Trophoblast cell (in vitro differentiated cells and primary cell): ENCODE results near the gene PTGFR.

Source experiments
- DNase-seq, 2 donors: peaks; one replicate each; pipeline ENCODE4 v3.0.0-alpha.2; 2016
- H2AFZ ChIP-seq: 2 replicates; pipeline ENCODE4 v1.6.1; 2013; ENCODE audit warnings: low read length, moderate library complexity, mild to moderate bottlenecking; ENCODE audit not compliant: insufficient read depth, poor library complexity
- H2AK5ac ChIP-seq: 2 replicates; pipeline ENCODE4 v1.6.1; 2013; ENCODE audit warnings: mild to moderate bottlenecking, low read length
- H2BK120ac ChIP-seq: 2 replicates; pipeline ENCODE4 v1.6.1; 2013; ENCODE audit warnings: low read length, mild to moderate bottlenecking, moderate library complexity; ENCODE audit not compliant: insufficient read depth, poor library complexity
- H2BK12ac ChIP-seq: 2 replicates; pipeline ENCODE4 v1.6.1; 2013; ENCODE audit warnings: mild to moderate bottlenecking, low read length, moderate library complexity
- H2BK5ac ChIP-seq: 2 replicates; pipeline ENCODE4 v1.6.1; 2013; ENCODE audit warnings: low read length, low read depth, moderate library complexity, mild to moderate bottlenecking; ENCODE audit not compliant: poor library complexity
- H3K14ac ChIP-seq: 2 replicates; pipeline ENCODE4 v1.6.1; 2013; ENCODE audit warnings: mild to moderate bottlenecking, low read length
- H3K18ac ChIP-seq: 2 replicates; pipeline ENCODE4 v1.6.1; 2013; ENCODE audit warnings: mild to moderate bottlenecking, low read length
- H3K23ac ChIP-seq: 2 replicates; pipeline ENCODE4 v1.6.1; 2013; ENCODE audit warnings: low read length
- H3K27ac ChIP-seq: 2 replicates; pipeline ENCODE4 v1.5.1; 2013; ENCODE audit warnings: low read depth, mild to moderate bottlenecking, inconsistent platforms, low read length, moderate library complexity
- H3K27me3 ChIP-seq: 2 replicates; pipeline ENCODE4 v1.6.1; 2013; ENCODE audit warnings: inconsistent platforms, mild to moderate bottlenecking, low read length, moderate library complexity; ENCODE audit not compliant: insufficient read depth
- H3K36me3 ChIP-seq, 2 experiments: 1 replicate in 1 of 2; 2 replicates in 1 of 2; pipeline ENCODE4 v1.6.1; 2013; ENCODE audit warnings: low read length in 2 of 2, mild to moderate bottlenecking in 2 of 2, moderate library complexity in 1 of 2; ENCODE audit not compliant: insufficient read depth in 2 of 2, control insufficient read depth in 1 of 2
- H3K4ac ChIP-seq: 2 replicates; pipeline ENCODE4 v1.6.1; 2013; ENCODE audit warnings: low read depth, mild to moderate bottlenecking, low read length, moderate library complexity
- H3K4me1 ChIP-seq, 2 experiments: 1 replicate in 1 of 2; 2 replicates in 1 of 2; pipeline ENCODE4 v1.6.1; 2013; ENCODE audit warnings: low read length in 2 of 2, mild to moderate bottlenecking in 2 of 2, moderate library complexity in 1 of 2; ENCODE audit not compliant: insufficient read depth in 2 of 2, control insufficient read depth in 1 of 2
- H3K4me2 ChIP-seq: 2 replicates; pipeline ENCODE4 v1.6.1; 2013; ENCODE audit warnings: inconsistent platforms, mild to moderate bottlenecking, low read length, moderate library complexity
- H3K4me3 ChIP-seq: 2 replicates; pipeline ENCODE4 v1.5.1; 2013; ENCODE audit warnings: mild to moderate bottlenecking, low read depth, low read length, inconsistent platforms
- H3K79me1 ChIP-seq: one replicate; pipeline ENCODE4 v1.6.1; 2013; ENCODE audit warnings: low read length
- H3K79me2 ChIP-seq: 2 replicates; pipeline ENCODE4 v1.6.1; 2013; ENCODE audit warnings: low read length, mild to moderate bottlenecking; ENCODE audit not compliant: control insufficient read depth, insufficient read depth, poor library complexity
- H3K9ac ChIP-seq: 2 replicates; pipeline ENCODE4 v1.6.1; 2013; ENCODE audit warnings: mild to moderate bottlenecking, low read length
- H3K9me3 ChIP-seq: 2 replicates; pipeline ENCODE4 v1.6.1; 2013; ENCODE audit warnings: low read depth, mild to moderate bottlenecking, control low read depth, inconsistent platforms, low read length; ENCODE audit not compliant: insufficient read depth
- H4K12ac ChIP-seq: 2 replicates; pipeline ENCODE4 v1.6.1; 2013; ENCODE audit warnings: low read depth, mild to moderate bottlenecking, low read length, moderate library complexity
- H4K8ac ChIP-seq: 2 replicates; pipeline ENCODE4 v1.6.1; 2013; ENCODE audit warnings: low read depth, mild to moderate bottlenecking, low read length, moderate library complexity
- H4K91ac ChIP-seq: one replicate; pipeline ENCODE4 v1.6.1; 2013; ENCODE audit warnings: low read depth, mild to moderate bottlenecking, low read length, moderate library complexity
- WGBS: extraction: QIAGEN DNeasy Blood & Tissue Kit; methylation state at CpG from one replicate; pipeline ENCODE4 v1.1.7; 2013; ENCODE audit warnings: missing lambda C conversion rate; ENCODE audit not compliant: insufficient read length, insufficient coverage; ENCODE audit errors: extremely low coverage; 5-methylcytosine and 5-hydroxymethylcytosine counted together

Gene PTGFR

GRCh38 chr1:78491451-78492071 is 787 bp downstream of the PTGFR start:
- Histone ChIP-seq H3K27me3 (peaks cover 10% of the 10 kb centered on the region), H3K79me2 (no peaks in the 10 kb centered on the region), H3K4me1 (peaks cover 7 to 10% of the 10 kb centered on the region in 2 experiments), H2AK5ac (no peak overlapping the region), H3K36me3 (no peaks in the 10 kb centered on the region), H3K4me3 (peak overlapping the region; percentile 21), H2BK120ac (no peak overlapping the region), H2AFZ (no peak overlapping the region), H3K9ac (no peak overlapping the region), H3K27ac (no peak overlapping the region), H3K4ac (no peak overlapping the region), H3K23ac (no peak overlapping the region), H3K79me1 (no peaks in the 10 kb centered on the region), H3K14ac (no peak overlapping the region), H4K12ac (no peak overlapping the region), H2BK12ac (no peak overlapping the region), H4K8ac (no peak overlapping the region), H3K4me2 (peak overlapping the region; percentile 75), H2BK5ac (no peak overlapping the region), H4K91ac (no peak overlapping the region), H3K9me3 (no peaks in the 10 kb centered on the region), H3K18ac (no peak overlapping the region)
- peak; percentile 99 for DNase-seq
- no CpG with 5 or more reads among the region's 37 CpGs for WGBS

DNA sequence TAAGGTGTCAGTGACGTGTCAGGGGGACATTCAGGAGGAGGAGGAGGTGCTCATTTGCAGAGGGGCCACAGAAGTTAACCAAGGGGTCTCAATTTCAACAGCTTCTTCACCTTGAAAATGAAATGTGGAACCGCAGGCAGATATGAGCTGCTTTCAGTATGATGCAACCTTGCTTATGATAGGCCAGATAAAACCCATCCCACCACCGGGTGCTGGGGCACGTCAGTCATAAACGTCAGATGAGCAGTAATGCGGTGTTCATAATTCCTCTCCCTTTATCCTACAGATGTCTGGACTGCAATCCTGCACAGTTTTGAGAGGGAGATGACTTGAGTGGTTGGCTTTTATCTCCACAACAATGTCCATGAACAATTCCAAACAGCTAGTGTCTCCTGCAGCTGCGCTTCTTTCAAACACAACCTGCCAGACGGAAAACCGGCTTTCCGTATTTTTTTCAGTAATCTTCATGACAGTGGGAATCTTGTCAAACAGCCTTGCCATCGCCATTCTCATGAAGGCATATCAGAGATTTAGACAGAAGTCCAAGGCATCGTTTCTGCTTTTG is 1.7 kb downstream of the PTGFR start:
- Histone ChIP-seq H3K79me2 (no peaks in the 10 kb centered on the region), H3K14ac (no peak overlapping the region), H3K4ac (no peak overlapping the region), H3K4me3 (no peak overlapping the region), H4K12ac (no peak overlapping the region), H4K8ac (no peak overlapping the region), H3K4me2 (no peak overlapping the region), H3K9ac (no peak overlapping the region), H3K36me3 (no peaks in the 10 kb centered on the region), H3K4me1 (peaks cover 7 to 10% of the 10 kb centered on the region in 2 experiments), H3K9me3 (no peaks in the 10 kb centered on the region), H2BK5ac (no peak overlapping the region), H2AK5ac (no peak overlapping the region), H4K91ac (no peak overlapping the region), H3K27me3 (peaks cover 10% of the 10 kb centered on the region), H3K79me1 (no peaks in the 10 kb centered on the region), H3K23ac (no peak overlapping the region), H3K18ac (no peak overlapping the region), H3K27ac (no peak overlapping the region), H2BK12ac (no peak overlapping the region), H2AFZ (no peak overlapping the region), H2BK120ac (no peak overlapping the region)
- DNase-seq = peak; percentile 88 to 93
- WGBS = no CpG with 5 or more reads among the region's 12 CpGs

- no peak overlapping the region for H3K4me3 ChIP-seq
- H2AFZ ChIP-seq = no peak overlapping the region
- H3K14ac ChIP-seq = no peak overlapping the region
- H3K79me1 ChIP-seq = no peaks in the 10 kb centered on the region
- no peak overlapping the region for H2BK5ac ChIP-seq
- peaks cover 7 to 10% of the 10 kb centered on the region in 2 experiments for H3K4me1 ChIP-seq
- no peaks in the 10 kb centered on the region for H3K9me3 ChIP-seq
- no peak overlapping the region for H4K12ac ChIP-seq
- H3K27me3 ChIP-seq = peaks cover 10% of the 10 kb centered on the region
- H2BK120ac ChIP-seq = no peak overlapping the region
- no peak for DNase-seq
- WGBS = no CpG with 5 or more reads among the region's 1 CpG
- no peak overlapping the region for H3K23ac ChIP-seq
- H4K8ac ChIP-seq = no peak overlapping the region
- H3K79me2 ChIP-seq = no peaks in the 10 kb centered on the region
- H3K18ac ChIP-seq = no peak overlapping the region
- H3K27ac ChIP-seq = no peak overlapping the region
- H3K4me2 ChIP-seq = no peak overlapping the region
- no peak overlapping the region for H2AK5ac ChIP-seq
- H3K9ac ChIP-seq = no peak overlapping the region
- no peaks in the 10 kb centered on the region for H3K36me3 ChIP-seq
- no peak overlapping the region for H4K91ac ChIP-seq
- H2BK12ac ChIP-seq = no peak overlapping the region
- H3K4ac ChIP-seq = no peak overlapping the region
Observed at GRCh38 chr1:78493451-78493850, 2.7 kb downstream of the PTGFR start.

DNA sequence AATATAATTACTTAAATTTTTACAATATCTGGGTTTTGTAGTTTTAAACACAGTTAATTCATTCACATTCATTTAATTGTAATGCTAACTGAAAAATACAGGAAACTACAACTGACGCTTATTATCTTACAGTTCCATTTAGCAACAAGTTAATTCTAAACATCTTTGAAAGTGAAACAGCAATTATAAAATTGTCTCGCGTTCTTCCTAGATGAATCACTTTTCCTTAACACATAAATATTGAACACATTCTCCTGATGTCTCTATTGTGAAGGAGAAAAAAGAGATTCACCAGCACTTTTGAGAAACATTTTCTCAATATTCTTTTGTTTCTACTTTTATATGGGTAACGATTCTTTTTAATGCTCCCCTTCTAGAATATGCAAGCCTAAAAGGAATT is 6.4 kb downstream of the PTGFR start:
- no peaks in the 10 kb centered on the region for H3K79me2 ChIP-seq
- H3K79me1 ChIP-seq = no peaks in the 10 kb centered on the region
- H3K27ac ChIP-seq = no peak overlapping the region
- no peak overlapping the region for H2BK12ac ChIP-seq
- H3K9ac ChIP-seq = no peak overlapping the region
- no peaks in the 10 kb centered on the region for H3K4me1 ChIP-seq
- H3K4me3 ChIP-seq = no peak overlapping the region
- no CpG with 5 or more reads among the region's 4 CpGs for WGBS
- H2BK5ac ChIP-seq = no peak overlapping the region
- DNase-seq = peak in 1 of 2 donors; percentile 40
- no peak overlapping the region for H3K4ac ChIP-seq
- no peak overlapping the region for H2AK5ac ChIP-seq
- H3K4me2 ChIP-seq = no peak overlapping the region
- H3K9me3 ChIP-seq = no peaks in the 10 kb centered on the region
- no peaks in the 10 kb centered on the region for H3K36me3 ChIP-seq
- H2BK120ac ChIP-seq = no peak overlapping the region
- H3K14ac ChIP-seq = no peak overlapping the region
- H3K23ac ChIP-seq = no peak overlapping the region
- H4K8ac ChIP-seq = no peak overlapping the region
- no peak overlapping the region for H4K12ac ChIP-seq
- no peak overlapping the region for H3K18ac ChIP-seq
- H4K91ac ChIP-seq = no peak overlapping the region
- H3K27me3 ChIP-seq = no peaks in the 10 kb centered on the region
- no peak overlapping the region for H2AFZ ChIP-seq
